Measurements from ENCODE around the gene MT1A.

DNA sequence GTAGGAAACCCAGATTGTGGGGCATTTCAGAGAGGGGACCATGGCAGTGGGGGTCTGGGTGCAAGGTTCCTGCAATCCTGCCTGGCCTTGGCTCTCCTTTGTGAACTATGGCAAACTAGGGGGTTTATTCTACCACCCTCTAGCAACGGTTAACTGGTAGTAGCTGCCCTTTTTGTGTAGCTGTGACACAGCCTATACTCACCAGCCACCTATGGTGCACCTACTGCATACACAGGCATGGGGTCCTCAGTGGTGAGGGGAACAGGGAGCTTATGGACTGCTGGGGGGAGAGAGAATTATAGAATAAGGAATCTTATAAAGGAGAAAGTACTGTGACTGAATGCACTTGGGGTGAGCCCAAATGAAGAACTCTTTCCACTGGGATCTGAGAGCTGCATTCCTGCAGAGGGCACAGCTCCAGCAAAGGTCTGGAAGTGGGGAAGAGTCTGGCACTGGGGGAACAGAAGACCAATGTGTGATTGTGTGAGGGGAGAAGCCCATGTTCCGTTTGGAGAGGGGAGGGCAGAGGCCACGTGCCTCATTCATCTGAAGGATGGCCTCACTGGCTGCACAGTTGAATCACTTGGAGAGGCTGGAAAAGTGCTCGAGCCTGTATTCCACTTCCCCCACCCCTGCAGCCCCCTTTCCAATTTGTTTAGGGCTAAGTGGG is 45.9 kb downstream of the MT1A start:
- TF ChIP-seq, protein P1, sequence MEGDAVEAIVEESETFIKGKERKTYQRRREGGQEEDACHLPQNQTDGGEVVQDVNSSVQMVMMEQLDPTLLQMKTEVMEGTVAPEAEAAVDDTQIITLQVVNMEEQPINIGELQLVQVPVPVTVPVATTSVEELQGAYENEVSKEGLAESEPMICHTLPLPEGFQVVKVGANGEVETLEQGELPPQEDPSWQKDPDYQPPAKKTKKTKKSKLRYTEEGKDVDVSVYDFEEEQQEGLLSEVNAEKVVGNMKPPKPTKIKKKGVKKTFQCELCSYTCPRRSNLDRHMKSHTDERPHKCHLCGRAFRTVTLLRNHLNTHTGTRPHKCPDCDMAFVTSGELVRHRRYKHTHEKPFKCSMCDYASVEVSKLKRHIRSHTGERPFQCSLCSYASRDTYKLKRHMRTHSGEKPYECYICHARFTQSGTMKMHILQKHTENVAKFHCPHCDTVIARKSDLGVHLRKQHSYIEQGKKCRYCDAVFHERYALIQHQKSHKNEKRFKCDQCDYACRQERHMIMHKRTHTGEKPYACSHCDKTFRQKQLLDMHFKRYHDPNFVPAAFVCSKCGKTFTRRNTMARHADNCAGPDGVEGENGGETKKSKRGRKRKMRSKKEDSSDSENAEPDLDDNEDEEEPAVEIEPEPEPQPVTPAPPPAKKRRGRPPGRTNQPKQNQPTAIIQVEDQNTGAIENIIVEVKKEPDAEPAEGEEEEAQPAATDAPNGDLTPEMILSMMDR (IDR thresholded peaks at IDR 0.05): no peak
- no peak for TF ChIP-seq POLR2AphosphoS5 (IDR thresholded peaks at IDR 0.05; ENCODE audit: low read depth, low read length)
- TF ChIP-seq SIN3A (IDR thresholded peaks at IDR 0.05; ENCODE audit: borderline replicate concordance, insufficient read depth, low read depth, low read length): no peak
- TF ChIP-seq TCF7L2 (IDR thresholded peaks at IDR 0.05; ENCODE audit: low read depth, low read length): no peak
